WTC11 (cell line): ENCODE results near the gene CBLB.

Experiments used
- ATF3 ChIP-seq: sonication (generic); formaldehyde crosslinking; conservative IDR thresholded peaks from 2 replicates; pipeline ENCODE4 v1.8.1; 2022; ENCODE audit warnings: mild to moderate bottlenecking, missing genetic modification reagents
- NFE2L1 ChIP-seq: sonication (generic); formaldehyde crosslinking; IDR thresholded peaks from 2 replicates; pipeline ENCODE4 v1.8.1; 2023; ENCODE audit warnings: missing genetic modification reagents
- SP1 ChIP-seq: sonication (generic); formaldehyde crosslinking; conservative IDR thresholded peaks from 2 replicates; pipeline ENCODE4 v1.8.1; 2022; ENCODE audit warnings: missing genetic modification reagents
- TF ChIP-seq, protein P1 (sequence below): sonication (generic); formaldehyde crosslinking; IDR thresholded peaks from 2 replicates; pipeline ENCODE4 v1.8.0; 2022; ENCODE audit warnings: mild to moderate bottlenecking, missing genetic modification reagents

GRCh38 chr3:105837947-105838346 lies 30.9 kb downstream of the CBLB start:
- TF ChIP-seq ATF3 (no peak), SP1 (CRISPR knock-in tag) (no peak), NFE2L1 (CRISPR knock-in tag) (no peak)
- TF ChIP-seq, protein P1, sequence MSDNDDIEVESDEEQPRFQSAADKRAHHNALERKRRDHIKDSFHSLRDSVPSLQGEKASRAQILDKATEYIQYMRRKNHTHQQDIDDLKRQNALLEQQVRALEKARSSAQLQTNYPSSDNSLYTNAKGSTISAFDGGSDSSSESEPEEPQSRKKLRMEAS (CRISPR knock-in tag): no peak
